Prostate gland (tissue), 2 donors: ENCODE results near the gene TOP2B.

ENCODE experiments used
- POLR2A ChIP-seq: fragments of 450-650 bp; IDR thresholded peaks from one replicate; pipeline ENCODE4 v1.6.1; 2016; ENCODE audit warnings: antibody characterized with exemption, mild to moderate bottlenecking
- TF ChIP-seq, protein P1 (sequence below), 4 experiments: fragments of 200-600 bp in 2 of 4; fragments of 450-650 bp in 2 of 4; sonication (generic) in 2 of 4; IDR thresholded peaks; 1 replicate in 3 of 4; 2 replicates in 1 of 4; pipeline ENCODE4 v1.5.1; 2016 to 2019; ENCODE audit warnings: antibody characterized with exemption in 4 of 4, mild to moderate bottlenecking in 2 of 4, moderate library complexity in 2 of 4

GRCh38 chr3:25584011-25584789 is 80.5 kb downstream of the TOP2B start:
- TF ChIP-seq, protein P1, sequence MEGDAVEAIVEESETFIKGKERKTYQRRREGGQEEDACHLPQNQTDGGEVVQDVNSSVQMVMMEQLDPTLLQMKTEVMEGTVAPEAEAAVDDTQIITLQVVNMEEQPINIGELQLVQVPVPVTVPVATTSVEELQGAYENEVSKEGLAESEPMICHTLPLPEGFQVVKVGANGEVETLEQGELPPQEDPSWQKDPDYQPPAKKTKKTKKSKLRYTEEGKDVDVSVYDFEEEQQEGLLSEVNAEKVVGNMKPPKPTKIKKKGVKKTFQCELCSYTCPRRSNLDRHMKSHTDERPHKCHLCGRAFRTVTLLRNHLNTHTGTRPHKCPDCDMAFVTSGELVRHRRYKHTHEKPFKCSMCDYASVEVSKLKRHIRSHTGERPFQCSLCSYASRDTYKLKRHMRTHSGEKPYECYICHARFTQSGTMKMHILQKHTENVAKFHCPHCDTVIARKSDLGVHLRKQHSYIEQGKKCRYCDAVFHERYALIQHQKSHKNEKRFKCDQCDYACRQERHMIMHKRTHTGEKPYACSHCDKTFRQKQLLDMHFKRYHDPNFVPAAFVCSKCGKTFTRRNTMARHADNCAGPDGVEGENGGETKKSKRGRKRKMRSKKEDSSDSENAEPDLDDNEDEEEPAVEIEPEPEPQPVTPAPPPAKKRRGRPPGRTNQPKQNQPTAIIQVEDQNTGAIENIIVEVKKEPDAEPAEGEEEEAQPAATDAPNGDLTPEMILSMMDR (IDR thresholded peaks at IDR 0.05) = no peak
- no peak for TF ChIP-seq POLR2A
